IPS DF 19.7 (cell line): Measurements from ENCODE around the gene TFRC.
"Not testable (repeated sequence)": the region's sequence is repeated elsewhere in the genome, so short reads cannot be mapped to it uniquely, and the experiment has no call there.

ENCODE experiments used
- DNase-seq: peaks from one replicate; pipeline ENCODE4 v3.0.0-alpha.2; 2013; ENCODE audit warnings: low read depth, low spot score

Gene TFRC

DNA sequence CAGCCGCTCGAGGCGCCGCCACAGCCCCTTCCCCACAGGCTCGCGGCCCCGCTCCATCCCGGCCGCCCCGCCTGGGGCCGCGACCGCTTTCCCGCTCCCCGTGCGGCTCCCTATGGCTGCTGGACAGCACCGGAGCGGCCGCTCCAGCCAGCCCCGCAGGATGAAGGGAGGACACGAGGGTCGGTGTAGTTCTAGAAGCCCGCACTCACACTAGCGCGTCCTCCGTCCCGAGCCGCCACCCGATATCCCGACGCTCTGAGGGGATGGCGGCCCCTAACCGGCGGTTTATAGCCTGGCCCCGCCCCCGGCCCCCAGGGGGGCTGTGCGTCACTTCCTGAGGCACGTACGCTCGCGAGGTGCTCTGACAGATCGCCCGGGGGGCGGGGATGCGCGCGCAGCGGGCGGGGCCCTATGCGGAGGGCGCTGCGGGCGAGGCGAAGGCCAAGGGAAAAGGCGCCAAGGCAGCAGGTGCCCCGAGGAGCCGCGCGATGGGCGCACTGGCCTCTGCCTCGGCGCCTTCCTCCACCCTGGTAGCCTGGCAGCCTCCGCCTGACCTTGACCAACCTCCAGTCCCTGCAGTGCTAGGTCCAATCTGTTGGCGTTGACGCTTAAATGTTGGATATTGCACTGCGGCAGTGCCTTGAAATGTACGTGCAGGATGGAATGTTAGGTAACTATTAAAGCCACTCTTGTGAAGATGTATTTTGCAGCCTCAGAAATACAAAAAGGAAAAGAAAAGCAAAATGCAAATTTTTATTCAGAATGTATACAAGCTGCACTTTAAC lies at the start of gene TFRC:
Gene TFRC, minus strand, starts transcription at position 257 of the 785 bp plus-strand sequence. CDS start 4,991 bp downstream, outside the sequence.
- peak; percentile 60 for DNase-seq

DNA sequence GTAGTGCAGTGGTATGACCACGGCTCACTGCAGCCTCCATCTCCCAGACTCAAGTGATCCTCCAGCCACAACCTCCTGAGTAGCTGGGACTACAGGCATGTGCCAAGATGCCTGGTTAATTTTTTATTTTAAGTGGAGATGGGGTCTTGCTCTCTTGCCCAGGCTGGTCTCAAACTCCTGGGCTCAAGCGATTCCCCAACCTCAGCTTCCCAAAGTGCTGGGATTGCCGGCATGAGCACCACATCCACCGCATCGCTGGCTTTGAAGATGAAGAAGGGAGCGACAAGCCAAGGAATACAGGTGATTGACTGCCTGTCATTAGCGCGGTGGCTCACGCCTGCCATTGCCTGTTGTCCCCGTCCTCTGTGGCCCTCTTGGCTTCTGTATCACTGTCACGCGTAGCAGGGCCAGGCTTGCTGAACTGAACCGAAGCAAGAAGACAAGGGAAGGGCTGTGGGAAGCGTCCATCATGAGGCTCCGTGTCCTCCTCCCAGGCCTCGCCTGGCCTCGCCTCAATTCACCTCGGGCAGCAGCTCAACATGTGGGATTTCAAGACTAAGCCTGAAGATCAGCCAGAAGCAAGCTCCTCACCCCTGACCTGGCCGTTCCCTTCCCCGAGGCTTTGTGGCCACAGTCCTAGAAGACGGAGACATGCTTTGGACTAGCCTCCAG lies 46.4 kb upstream of the TFRC start:
- no peak for DNase-seq

DNA sequence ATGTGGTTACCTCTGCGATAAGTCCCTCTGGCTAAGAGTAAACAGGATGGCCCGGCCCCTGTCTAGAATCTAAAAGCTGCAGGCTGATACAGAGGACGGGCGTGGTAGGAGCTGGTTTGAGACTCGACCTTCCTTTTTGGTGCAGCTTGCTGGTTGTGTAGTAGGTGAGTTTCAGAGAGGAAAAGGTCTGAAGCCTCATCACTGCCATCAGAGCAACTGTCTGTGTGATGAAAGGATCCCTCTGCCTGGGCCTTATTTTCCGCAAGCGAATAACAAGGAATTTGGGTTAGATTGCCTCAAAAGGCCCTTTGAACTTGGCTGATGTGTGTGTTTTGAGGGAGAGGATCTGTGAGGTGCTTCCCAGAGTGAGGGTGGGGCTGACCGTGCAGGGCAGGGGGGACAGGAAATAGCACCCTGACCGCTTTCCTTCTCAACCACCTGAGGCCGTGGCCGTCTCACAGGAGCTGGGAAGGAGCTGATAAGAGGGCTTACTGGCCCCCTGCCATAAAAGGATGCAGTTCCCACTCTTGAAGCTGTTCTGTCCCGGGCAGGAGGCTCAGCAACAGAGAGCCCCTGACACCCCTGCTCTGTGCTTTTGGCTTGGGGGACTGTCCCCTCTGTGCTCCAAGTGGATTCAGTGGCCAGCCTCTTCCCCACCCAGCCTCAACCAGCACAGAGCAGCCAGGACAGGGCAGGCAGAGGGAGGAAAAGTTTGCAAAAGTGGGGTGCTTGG lies 45.6 kb upstream of the TFRC start:
- DNase-seq, result no peak

DNA sequence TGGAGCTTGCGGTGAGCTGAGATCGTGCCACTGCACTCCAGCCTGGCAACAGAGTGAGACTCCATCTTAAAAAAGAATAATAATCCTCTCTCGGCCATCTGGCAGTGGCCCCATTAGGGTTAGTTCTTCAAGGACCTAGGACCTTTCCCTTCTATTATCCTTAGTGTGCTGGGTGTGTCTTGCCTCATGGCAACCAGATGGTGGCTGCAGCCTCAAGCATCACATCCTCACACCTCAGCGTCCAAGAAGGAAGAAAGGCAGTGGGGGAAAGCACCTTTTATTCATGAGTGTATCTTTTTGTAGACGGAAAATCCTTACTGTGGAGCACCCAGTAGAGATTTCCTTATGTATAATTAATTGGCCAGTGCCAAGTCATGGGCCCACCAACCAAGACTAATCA lies 42.7 kb upstream of the TFRC start:
- no peak for DNase-seq

DNA sequence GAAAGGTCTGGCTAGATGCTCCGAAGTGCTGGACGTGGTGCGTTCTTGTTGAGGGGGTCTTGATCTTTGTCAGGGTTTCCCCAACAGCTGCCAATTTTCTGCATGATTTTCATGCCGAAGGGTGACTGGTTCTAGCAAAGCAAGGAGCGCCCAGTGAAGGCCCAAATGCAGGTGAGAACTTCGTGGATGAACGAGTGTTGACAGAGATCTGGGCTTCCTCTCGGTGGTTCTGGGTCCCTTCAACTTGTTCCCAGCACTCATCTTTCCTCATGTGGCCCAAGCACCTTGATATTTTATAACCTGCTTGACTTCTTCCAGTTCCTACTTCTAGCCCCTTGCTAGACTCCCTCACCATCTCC lies 40.8 kb upstream of the TFRC start:
- DNase-seq, result no peak

DNA sequence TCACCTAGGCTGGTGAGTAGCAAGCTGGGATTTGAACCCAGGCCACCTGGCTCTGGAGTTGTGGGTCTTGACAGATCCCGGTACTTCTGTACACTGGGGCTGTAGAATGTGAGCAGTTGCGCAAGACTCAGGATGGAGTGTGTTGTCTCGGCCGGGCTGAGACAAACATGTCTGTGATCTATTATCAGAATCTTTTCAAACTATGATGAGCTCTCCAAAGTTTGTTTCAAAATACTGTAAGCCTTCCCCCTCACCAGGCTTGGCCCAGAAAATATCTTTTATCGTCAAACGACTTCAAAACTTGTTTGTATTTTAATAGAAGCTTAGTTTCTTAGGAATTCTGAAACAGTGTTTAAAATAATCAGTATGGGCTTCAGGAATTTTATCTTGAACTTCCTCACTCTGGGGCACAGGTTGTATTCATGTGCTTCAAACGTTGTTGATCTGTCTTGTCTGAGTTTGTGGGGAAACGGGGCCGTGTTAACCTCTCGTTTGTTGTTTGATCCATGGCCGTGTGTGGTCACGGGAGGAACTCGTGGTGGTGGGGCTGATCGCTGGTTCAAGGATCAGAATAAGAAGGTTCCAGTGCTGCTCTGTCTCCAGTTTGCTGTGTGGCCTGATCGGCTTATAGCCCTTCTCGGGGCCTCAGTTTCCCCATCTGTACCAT lies 40.3 kb upstream of the TFRC start:
- DNase-seq, result no peak

DNA sequence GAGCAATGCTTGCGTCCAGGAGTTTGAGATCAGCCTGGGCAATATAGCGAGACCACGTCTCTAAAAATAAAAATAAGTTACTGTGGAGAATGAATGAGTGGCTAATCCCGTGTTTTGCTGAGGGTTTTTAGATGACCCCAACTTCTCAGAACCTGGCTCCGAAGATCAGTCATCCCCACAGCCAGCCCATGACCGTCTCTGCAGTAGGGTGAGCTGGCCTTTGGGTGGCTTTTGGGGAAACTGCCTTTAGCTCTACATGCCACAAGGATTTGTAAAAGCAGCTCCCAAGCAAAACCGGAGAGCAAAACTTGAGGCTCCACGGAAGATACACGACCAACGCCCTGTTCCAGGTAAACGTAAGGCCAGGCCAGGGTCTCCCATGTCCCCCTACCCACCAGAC lies 39.2 kb upstream of the TFRC start:
- DNase-seq, result no peak

DNA sequence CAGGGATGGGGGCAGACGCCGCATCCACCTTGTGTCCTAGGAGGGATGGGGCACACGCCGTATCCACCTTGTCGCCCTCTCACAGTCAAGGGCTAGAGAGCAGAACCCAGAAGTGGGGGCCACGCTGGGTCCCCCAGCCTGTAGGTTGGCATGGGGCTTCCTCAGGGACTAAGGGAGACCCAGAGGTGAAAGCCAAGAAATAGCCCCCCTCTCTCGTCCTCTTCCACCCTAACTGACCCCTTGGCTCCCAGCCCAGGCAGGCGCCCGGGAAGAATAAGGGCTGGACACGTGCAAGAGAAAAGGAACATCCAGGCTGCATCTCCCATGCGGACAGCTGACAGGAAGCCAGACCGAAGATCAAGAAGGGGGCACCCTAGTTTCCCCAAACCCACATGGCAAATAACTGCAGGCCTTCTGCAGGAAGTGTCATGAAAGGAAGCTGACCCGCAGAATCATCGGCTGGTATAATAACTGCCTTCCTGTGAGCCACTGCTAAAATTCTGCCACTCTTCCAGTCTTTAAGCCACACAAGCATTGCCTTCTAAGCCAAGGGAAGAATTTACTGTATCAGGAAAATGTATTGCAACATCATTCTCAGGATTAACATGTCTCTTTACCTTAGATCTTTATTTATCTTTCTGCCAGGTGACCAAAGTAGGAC lies 38.5 kb upstream of the TFRC start:
- no peak for DNase-seq

DNA sequence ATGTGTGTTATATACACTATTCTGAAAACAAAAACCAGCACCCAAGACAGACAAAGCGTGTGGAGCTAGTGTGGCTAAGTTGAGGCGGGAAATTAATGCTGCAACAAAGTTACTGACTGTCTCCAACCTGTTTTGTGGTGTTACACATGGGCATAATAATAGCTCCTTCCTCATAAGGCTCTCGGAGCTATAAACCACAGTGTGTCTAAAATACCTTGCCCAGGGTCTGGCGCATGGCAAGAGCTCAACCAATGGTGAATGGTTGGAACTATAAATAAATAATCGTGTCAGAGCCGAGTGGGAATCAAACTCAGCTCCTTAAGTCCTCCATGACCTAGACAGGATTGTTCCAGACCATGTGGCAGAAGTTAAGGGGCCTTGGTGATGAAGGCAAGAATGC lies 35.9 kb upstream of the TFRC start:
- no peak for DNase-seq

DNA sequence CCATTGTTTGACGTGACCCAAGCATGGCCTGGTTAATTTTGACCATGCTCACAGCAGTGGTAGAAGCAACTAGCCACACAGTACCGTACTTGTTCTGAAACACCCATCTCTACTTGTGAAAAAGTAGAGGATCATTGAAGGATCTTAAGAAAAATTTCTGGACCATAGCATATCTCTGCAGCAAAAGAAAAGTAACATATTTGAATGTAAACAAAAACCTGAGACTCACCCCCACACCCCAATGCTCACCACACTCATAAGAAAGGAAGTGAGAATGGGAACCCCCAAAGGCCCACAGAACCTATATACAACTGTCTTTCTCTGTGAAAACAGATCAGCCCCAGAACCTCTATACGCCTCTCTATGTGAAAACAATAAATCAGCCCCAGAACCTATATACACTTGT lies 33.8 kb upstream of the TFRC start:
- DNase-seq, result no peak

DNA sequence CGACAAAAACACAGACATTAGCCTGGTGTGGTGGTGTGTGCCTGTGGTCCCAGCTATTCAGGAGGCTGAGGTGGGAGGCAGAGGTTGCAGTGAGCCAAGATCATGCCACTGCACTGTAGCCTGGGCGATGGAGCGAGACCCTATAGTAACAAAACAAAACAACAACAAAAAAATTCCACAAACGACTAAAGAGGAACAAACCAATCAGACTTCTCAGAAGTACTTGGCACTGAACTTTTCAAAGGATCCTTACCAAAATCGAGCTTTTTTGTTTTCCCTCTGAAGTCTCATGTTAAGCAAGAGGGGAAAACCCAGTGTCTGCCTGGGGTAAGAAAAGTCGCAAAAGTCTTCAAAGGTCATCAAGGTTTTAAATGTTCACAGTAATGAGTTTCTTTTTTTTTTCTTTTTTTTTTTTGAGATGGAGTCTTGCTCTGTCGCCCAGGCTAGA lies 30.1 kb upstream of the TFRC start:
- no peak for DNase-seq

DNA sequence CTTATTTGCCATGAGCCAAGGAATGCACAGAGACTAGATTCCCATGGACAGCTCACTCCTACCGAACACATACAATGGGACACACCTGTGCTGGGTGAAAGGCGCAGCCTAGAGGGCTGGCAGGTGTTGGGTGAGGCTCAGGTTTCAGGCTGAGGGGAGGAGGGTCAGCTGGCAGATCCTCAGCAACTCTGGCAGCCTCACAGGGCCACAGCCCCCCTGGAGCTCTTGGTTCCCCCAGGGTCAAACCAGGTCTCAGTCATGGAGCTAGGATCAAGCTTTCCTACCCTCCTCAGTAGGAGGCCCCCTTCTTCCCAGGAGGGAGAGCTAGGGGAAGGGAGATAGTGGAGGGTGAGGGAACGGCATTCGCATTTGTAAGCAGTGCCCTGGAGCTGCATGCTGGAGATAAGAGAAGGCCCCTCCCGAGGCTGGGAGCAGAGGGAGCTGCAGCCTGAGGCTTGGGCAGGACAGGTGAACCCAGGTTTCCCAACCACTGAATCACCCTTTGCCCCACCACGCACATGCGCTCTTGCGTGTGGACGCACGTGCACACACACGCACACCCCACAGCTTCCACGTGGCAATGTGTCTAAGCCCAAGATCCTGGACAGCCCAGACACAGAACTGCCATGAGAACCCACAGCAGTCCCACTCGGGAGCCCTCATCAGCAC lies 26.3 kb upstream of the TFRC start:
- DNase-seq, result no peak

DNA sequence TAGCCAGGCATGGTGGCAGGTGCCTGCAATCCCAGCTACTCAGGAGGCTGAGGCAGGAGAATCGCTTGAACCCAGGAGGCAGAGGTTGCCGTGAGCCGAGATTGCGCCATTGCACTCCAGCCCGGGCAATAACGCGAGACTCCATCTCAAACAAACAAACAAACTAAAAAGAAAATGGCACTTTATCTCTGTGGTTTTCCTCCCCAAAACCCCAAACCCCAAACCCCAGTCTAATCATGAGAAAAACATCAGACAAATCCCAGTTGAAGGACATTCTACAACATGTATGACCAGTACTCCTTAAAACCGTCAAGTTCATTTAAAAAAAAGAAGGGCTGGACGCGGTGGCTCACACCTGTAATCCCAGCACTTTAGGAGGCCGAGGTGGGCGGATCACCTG lies 22.8 kb upstream of the TFRC start:
- DNase-seq, result not testable (repeated sequence)

DNA sequence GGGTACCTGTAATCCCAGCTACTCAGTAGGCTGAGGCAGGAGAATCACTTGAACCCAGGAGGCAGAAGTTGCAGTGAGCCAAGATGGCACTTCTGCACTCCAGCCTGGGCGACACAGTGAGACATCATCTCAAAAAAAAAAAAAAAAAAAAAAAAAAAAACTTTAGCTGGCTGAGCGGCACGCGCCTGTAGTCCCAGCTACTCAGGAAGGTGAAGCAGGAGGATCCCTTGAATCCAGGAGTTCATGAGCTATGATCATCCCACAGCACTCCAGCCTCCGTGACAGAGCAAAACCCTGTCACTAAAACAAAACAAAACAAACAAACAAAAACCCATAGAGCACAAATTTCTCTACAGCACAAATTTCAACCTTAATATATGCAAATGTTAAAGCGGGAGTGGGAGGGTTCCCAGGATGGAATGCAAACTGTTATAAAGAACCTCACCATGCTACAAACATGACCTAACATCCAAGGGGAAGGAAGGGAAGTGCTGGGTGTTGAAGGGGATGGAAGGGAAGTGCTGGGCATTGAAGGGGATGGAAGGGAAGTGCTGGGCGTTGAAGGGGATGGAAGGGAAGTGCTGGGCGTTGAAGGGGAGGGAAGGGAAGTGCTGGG lies 16.6 kb upstream of the TFRC start:
- not testable (repeated sequence) for DNase-seq

DNA sequence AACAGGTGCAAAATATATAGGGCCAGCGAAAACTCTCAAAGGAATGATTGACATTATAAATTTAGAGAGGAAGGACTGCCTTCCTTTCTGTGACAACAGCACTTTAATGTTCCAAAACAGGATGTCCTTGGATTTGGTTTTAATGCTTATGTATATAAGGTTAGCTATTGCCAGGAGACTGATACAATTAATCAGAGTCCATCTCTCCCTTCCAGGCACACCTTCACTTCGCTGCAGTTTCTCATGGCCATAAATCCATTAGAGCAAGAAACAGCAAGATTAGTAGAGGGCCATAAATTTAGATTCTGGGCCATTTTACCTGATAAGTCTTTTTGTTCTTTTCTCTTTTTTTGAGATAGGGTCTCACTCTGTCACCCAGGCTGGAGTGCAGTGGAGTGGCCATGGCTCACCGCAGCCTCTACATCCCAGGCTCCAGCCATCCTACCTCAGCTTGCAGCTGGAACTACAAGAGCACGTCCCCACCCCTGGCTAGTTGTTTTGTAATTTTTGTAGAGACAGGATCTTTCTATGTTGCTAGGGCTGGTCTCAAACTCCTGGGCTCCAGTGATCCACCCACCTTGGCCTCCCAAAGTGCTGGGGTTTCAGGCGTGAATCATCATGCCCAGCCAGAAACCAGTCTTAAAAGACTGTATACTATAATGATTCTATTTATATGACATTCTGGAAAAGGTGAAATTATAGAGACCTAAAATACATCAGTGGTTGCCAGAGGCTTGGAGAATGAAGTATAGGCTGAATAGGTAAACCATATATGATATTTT lies 15.7 kb upstream of the TFRC start:
- no peak for DNase-seq

DNA sequence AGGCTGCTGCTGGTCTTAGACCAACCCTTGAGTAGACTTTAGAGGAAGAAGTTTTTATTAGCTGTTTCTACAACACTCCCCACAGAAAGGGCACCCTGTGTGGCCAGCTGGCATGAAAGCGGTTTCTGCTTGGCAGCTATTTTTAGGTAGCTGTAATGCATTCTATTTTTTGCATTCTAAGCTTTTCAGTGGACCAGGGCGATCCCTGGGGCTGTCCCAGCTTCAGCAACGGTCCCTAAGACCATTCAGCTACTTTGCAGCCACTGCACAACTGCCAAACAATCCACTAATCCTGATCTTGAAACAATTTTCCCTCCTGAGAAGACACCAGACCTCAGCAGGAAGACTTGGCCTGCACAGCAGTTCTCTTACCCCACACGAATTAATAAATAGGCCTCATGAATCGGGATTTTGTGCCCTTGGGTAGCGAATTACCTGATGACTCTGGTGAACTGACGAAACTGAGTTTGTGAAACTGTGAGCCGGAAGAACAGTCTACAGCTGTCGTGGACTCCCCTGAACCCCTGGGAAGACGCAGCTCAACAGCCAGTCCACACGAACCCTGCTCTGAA lies 14.6 kb upstream of the TFRC start:
- no peak for DNase-seq

DNA sequence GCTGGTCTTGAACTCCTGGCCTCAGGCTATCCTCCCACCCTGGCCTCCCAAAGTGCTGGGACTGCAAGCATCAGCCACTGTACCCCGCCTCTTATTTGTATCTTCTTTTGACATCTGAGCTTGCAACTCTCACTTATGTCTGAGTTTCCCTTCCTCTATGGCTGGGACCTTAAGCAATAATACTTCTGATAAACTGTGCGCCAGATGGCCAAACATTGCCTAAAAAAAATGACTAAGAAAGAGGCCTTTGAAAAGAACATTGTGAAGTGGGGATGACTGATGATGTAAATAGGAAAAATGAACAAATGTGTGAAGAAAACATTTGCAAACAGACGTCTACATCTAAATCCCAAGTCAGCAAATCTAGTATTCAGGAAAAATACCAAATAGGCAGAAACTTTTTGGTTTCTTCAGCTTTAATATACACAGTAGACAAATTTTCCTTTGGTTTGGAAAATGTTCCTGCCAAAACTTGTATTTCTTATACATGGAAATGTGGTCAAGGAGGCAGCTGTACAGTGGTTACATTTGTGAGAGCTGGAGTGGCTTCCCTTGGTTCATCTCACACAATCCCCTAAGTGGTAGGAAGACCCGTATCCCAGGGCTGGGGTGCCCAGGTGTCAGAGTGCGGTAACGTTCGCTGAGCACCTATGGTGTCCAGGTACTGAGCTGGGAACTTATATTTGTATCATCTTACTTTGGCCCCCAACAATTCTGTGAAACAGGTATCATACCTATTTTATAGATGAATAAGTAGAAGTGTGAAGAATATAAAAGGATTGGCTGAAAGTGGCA lies 11.6 kb upstream of the TFRC start:
- DNase-seq, result no peak

DNA sequence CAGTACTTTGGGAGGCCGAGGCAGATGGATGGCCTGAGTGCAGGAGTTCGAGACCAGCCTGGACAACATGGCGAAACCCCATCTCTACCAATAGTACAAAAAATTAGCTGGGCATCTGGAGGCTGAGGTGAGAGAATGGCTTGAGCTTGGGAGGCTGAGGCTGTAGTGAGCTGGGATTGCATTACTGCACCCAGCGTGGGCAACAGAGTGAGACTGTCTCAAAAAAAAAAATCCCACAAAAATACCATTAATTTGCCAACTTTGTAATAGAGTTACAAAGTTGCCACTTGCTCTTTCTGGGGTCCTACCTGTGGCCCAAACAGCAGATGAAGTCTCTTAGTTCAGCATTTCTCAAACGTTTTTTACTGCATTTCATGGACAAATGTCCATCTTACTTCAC lies 6.0 kb upstream of the TFRC start:
- DNase-seq, result no peak

DNA sequence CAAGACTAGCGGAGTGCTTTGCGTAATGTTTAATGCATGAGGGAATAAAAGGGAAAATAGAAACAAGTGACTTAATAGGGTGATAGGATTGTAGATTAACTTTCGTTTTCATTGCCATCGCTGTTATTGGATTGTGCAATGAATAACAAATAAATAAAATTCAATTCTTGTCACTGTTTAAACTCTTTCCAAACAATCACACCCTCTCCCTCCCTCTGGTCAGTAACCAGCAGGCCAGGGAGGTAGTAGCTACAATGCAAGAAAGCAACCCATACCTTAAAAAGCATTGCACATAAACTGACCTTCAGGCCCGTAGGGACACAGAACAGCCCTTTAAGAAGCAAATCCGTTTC lies 705 bp upstream of the TFRC start:
- DNase-seq, result no peak
